GM23338 (cell line): Measurements from ENCODE around the gene CYP24A1. TPM values are rescaled to one million over a fixed set of nuclear protein-coding genes. Genes with fewer than 3 reads are reported as not detected.

Experiments
- ATAC-seq: fragments of 200-7000 bp; cut with Tn5 transposase; 3 replicates; pipeline ENCODE4 v1.9.1; 2020
- DNase-seq: peaks from one replicate; pipeline ENCODE4 v3.0.0-alpha.2; 2015; ENCODE audit warnings: low spot score
- H2AFZ ChIP-seq: fragments of 200-600 bp; sonication (generic); 2 replicates; pipeline ENCODE4 v1.8.0; 2016; ENCODE audit warnings: antibody characterized with exemption, mild to moderate bottlenecking, moderate library complexity
- H3F3A ChIP-seq: fragments of 200-600 bp; sonication (generic); replicated peaks from 2 replicates; pipeline ENCODE4 v1.8.0; 2017; ENCODE audit warnings: antibody characterized with exemption, mixed run types, low read depth
- H3K27ac ChIP-seq: fragments of 200-600 bp; sonication (generic); 2 replicates; pipeline ENCODE4 v1.6.1; 2016; ENCODE audit warnings: low read depth
- H3K27me3 ChIP-seq: fragments of 200-600 bp; sonication (generic); 2 replicates; pipeline ENCODE4 v1.8.0; 2016; ENCODE audit warnings: mild to moderate bottlenecking, mixed run types, moderate library complexity; ENCODE audit not compliant: insufficient read depth
- H3K36me3 ChIP-seq: fragments of 200-600 bp; sonication (generic); 2 replicates; pipeline ENCODE4 v1.8.0; 2016; ENCODE audit warnings: mild to moderate bottlenecking; ENCODE audit not compliant: insufficient read depth
- H3K4me1 ChIP-seq: fragments of 200-600 bp; sonication (generic); 2 replicates; pipeline ENCODE4 v1.8.0; 2016; ENCODE audit warnings: mild to moderate bottlenecking, moderate library complexity; ENCODE audit not compliant: insufficient read depth
- H3K4me2 ChIP-seq: fragments of 200-600 bp; sonication (generic); 2 replicates; pipeline ENCODE4 v1.7.1; 2017; ENCODE audit warnings: mixed run types
- H3K4me3 ChIP-seq: fragments of 200-600 bp; sonication (generic); 2 replicates; pipeline ENCODE4 v1.6.1; 2016; ENCODE audit warnings: mixed run types
- H3K79me2 ChIP-seq: fragments of 200-600 bp; sonication (generic); replicated peaks from 2 replicates; pipeline ENCODE4 v1.8.0; 2017; ENCODE audit warnings: mild to moderate bottlenecking; ENCODE audit not compliant: insufficient read depth
- H3K9me2 ChIP-seq: fragments of 200-600 bp; sonication (generic); 2 replicates; pipeline ENCODE4 v1.8.0; 2017; ENCODE audit not compliant: insufficient read depth
- H4K20me1 ChIP-seq: fragments of 200-600 bp; sonication (generic); replicated peaks from 2 replicates; pipeline ENCODE4 v1.8.0; 2017; ENCODE audit warnings: mild to moderate bottlenecking; ENCODE audit not compliant: insufficient read depth
- H3K27ac Mint-ChIP-seq: 2 replicates; pipeline ENCODE4 v1.8.0; 2020; ENCODE audit warnings: inconsistent platforms, mild to moderate bottlenecking, moderate library complexity, mixed read lengths
- H3K27me3 Mint-ChIP-seq: 3 replicates; pipeline ENCODE4 v1.8.0; 2022; ENCODE audit warnings: low read depth, mild to moderate bottlenecking, moderate library complexity, mixed read lengths, inconsistent platforms; ENCODE audit not compliant: insufficient read depth, poor library complexity
- H3K36me3 Mint-ChIP-seq: 3 replicates; pipeline ENCODE4 v1.8.0; 2021; ENCODE audit warnings: low read depth, mild to moderate bottlenecking, inconsistent platforms, moderate library complexity, mixed read lengths
- H3K4me1 Mint-ChIP-seq: 3 replicates; pipeline ENCODE4 v1.8.0; 2020; ENCODE audit warnings: mild to moderate bottlenecking, inconsistent platforms, mixed read lengths
- H3K4me3 Mint-ChIP-seq: 3 replicates; pipeline ENCODE4 v1.8.0; 2021; ENCODE audit warnings: moderate library complexity, mild to moderate bottlenecking, inconsistent platforms, mixed read lengths
- H3K9me3 Mint-ChIP-seq: 3 replicates; pipeline ENCODE4 v1.8.0; 2020; ENCODE audit warnings: moderate library complexity, mild to moderate bottlenecking, inconsistent platforms, mixed read lengths
- CREB1 ChIP-seq: fragments of 250-450 bp; sonication (Bioruptor Pico); IDR thresholded peaks from 2 replicates; pipeline ENCODE4 v1.5.0; 2020; ENCODE audit warnings: low read depth, mild to moderate bottlenecking, moderate library complexity
- ETS1 ChIP-seq: IDR thresholded peaks from 2 replicates; pipeline ENCODE4 v1.6.1; 2016; ENCODE audit warnings: antibody characterized with exemption
- JUNB ChIP-seq: IDR thresholded peaks from one replicate; pipeline ENCODE4 v1.6.1; 2016; ENCODE audit warnings: antibody characterized with exemption; ENCODE audit not compliant: unreplicated experiment
- NANOG ChIP-seq: IDR thresholded peaks from 2 replicates; pipeline ENCODE4 v1.6.1; 2016; ENCODE audit warnings: antibody characterized with exemption, borderline replicate concordance
- STAT1 ChIP-seq: IDR thresholded peaks from one replicate; pipeline ENCODE4 v1.6.1; 2016; ENCODE audit warnings: antibody characterized with exemption; ENCODE audit not compliant: unreplicated experiment
- ZNF114 ChIP-seq: fragments of 250-450 bp; sonication (Bioruptor Pico); IDR thresholded peaks from 2 replicates; pipeline ENCODE4 v1.5.0; 2020; ENCODE audit warnings: mild to moderate bottlenecking, moderate library complexity
- polyA plus RNA-seq: library from polyadenylated mRNA; unstranded; fragments of >200 nt; fragmentation: Nextera tagmentation; extraction: Ambion mirVana; gene quantifications from 2 replicates; pipeline ENCODE4 v1.2.1, GENCODE V29; 2016
- total RNA-seq: library from RNA; depleted of rRNA; stranded (reverse); fragments of >200 nt; shearing (Covaris generic); gene quantifications from 2 replicates; pipeline ENCODE4 v1.2.3, GENCODE V29; 2014
- TF ChIP-seq, protein P1 (sequence below): IDR thresholded peaks from one replicate; pipeline ENCODE4 v1.6.1; 2018; ENCODE audit warnings: antibody characterized with exemption; ENCODE audit not compliant: unreplicated experiment
- TF ChIP-seq, protein P2 (sequence below), 2 experiments: fragments of 200-600 bp in 1 of 2; sonication (generic) in 1 of 2; conservative IDR thresholded peaks; 2 replicates each; pipeline versions ENCODE4 v1.5.1 to v1.6.1; 2016 to 2017; ENCODE audit warnings: antibody characterized with exemption in 2 of 2, low read depth in 2 of 2, mild to moderate bottlenecking in 2 of 2, moderate library complexity in 1 of 2

The CYP24A1 gene
- total and polyA plus RNA-seq, 2 experiments from 2014 or later, result 0.10 TPM; not detected in 1

- TF ChIP-seq, protein P1, sequence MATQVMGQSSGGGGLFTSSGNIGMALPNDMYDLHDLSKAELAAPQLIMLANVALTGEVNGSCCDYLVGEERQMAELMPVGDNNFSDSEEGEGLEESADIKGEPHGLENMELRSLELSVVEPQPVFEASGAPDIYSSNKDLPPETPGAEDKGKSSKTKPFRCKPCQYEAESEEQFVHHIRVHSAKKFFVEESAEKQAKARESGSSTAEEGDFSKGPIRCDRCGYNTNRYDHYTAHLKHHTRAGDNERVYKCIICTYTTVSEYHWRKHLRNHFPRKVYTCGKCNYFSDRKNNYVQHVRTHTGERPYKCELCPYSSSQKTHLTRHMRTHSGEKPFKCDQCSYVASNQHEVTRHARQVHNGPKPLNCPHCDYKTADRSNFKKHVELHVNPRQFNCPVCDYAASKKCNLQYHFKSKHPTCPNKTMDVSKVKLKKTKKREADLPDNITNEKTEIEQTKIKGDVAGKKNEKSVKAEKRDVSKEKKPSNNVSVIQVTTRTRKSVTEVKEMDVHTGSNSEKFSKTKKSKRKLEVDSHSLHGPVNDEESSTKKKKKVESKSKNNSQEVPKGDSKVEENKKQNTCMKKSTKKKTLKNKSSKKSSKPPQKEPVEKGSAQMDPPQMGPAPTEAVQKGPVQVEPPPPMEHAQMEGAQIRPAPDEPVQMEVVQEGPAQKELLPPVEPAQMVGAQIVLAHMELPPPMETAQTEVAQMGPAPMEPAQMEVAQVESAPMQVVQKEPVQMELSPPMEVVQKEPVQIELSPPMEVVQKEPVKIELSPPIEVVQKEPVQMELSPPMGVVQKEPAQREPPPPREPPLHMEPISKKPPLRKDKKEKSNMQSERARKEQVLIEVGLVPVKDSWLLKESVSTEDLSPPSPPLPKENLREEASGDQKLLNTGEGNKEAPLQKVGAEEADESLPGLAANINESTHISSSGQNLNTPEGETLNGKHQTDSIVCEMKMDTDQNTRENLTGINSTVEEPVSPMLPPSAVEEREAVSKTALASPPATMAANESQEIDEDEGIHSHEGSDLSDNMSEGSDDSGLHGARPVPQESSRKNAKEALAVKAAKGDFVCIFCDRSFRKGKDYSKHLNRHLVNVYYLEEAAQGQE, result no peak
- TF ChIP-seq ZNF114 (CRISPR knock-in tag) (no peak), CREB1 (CRISPR knock-in tag) (no peak), NANOG (no peak), STAT1 (no peak), ETS1 (no peak)
These were observed 26.9 kb upstream of the CYP24A1 start (continued) for GRCh38 chr20:54200487-54201267.

DNA sequence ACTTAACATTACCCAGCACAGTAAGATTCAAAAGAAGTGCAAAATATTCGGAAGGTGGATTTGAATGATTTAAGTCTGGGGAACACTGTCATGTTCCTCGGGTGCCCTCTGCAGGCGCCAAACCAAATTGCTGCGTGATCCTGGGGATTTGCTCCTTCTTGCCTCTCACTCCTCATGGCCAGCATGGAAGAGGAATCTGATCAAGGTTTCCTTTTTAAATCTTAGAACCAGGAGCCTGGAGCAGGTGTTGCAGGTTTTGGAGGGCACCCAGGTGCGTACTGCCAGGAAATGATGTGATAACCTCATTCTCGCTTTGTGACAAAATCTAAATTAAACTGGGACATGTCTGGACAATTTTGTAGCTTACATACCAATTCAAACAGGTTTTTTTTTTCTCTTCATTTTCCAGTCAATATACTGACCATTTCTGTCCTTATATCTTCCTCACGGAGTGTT, 26.0 kb upstream of the CYP24A1 start:
- no peaks in the 10 kb centered on the region for H3K36me3 Mint-ChIP-seq
- Histone ChIP-seq H4K20me1 (no peaks in the 10 kb centered on the region), H3K9me2 (no peaks in the 10 kb centered on the region), H3K4me2 (no peak overlapping the region), H3K79me2 (no peaks in the 10 kb centered on the region), H3K27me3 (no peaks in the 10 kb centered on the region), H2AFZ (no peak overlapping the region), H3K36me3 (no peaks in the 10 kb centered on the region), H3F3A (no peaks in the 10 kb centered on the region), H3K4me1 (no peaks in the 10 kb centered on the region), H3K27ac (no peak overlapping the region), H3K4me3 (no peak overlapping the region)
- no peaks in the 10 kb centered on the region for H3K9me3 Mint-ChIP-seq
- H3K27ac Mint-ChIP-seq, result no peak overlapping the region
- H3K4me3 Mint-ChIP-seq, result no peak overlapping the region
- ATAC-seq (peak; percentile 68), DNase-seq (peak; percentile 88)
- H3K4me1 Mint-ChIP-seq, result peaks cover 6% of the 10 kb centered on the region
- H3K27me3 Mint-ChIP-seq, result no peaks in the 10 kb centered on the region
- TF ChIP-seq, protein P2, sequence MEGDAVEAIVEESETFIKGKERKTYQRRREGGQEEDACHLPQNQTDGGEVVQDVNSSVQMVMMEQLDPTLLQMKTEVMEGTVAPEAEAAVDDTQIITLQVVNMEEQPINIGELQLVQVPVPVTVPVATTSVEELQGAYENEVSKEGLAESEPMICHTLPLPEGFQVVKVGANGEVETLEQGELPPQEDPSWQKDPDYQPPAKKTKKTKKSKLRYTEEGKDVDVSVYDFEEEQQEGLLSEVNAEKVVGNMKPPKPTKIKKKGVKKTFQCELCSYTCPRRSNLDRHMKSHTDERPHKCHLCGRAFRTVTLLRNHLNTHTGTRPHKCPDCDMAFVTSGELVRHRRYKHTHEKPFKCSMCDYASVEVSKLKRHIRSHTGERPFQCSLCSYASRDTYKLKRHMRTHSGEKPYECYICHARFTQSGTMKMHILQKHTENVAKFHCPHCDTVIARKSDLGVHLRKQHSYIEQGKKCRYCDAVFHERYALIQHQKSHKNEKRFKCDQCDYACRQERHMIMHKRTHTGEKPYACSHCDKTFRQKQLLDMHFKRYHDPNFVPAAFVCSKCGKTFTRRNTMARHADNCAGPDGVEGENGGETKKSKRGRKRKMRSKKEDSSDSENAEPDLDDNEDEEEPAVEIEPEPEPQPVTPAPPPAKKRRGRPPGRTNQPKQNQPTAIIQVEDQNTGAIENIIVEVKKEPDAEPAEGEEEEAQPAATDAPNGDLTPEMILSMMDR (conservative IDR thresholded peaks at IDR 0.05; ENCODE audit: low read depth in 2 of 2), result peak; percentile 87 to 95
- no peak for TF ChIP-seq JUNB
